H1 (cell line): ENCODE results near the gene RCOR2. TPM values are rescaled to one million over a fixed set of nuclear protein-coding genes. Genes with fewer than 3 reads are reported as not detected.

Experiments used
- CTCF ChIA-PET: fragments of 300-600 bp; sonication (Branson Sonifier 250); formaldehyde crosslinking; loops from one replicate; lab custom pipeline; 2021; ENCODE audit not compliant: partially characterized antibody; lab: Charles Lee
- POLR2A ChIA-PET: fragments of 300-600 bp; sonication (Branson Sonifier 250); formaldehyde crosslinking; loops from one replicate; lab custom pipeline; 2021; ENCODE audit warnings: inconsistent platforms; ENCODE audit not compliant: partially characterized antibody; lab: Charles Lee
- DNase-seq, 2 experiments: peaks; one replicate each; pipeline versions ENCODE4 v3.0.0 to v3.0.0-alpha.2; 2010 to 2022; ENCODE audit warnings: low spot score in 2 of 2, low read depth in 1 of 2, mixed read lengths in 1 of 2
- FAIRE-seq: peaks from 2 replicates; lab custom pipeline; 2011; peaks lifted over from hg19 to GRCh38; lab: Jason Lieb, UNC
- H2AFZ ChIP-seq: 2 replicates; pipeline ENCODE4 v1.8.1; 2012; ENCODE audit warnings: low read length, inconsistent platforms
- H2AK5ac ChIP-seq: 2 replicates; pipeline ENCODE4 v1.6.1; 2013; ENCODE audit warnings: low read depth, low read length
- H2BK120ac ChIP-seq: replicated peaks from 2 replicates; pipeline ENCODE3; 2013; ENCODE audit warnings: low read depth, low read length, inconsistent platforms
- H2BK12ac ChIP-seq: 2 replicates; pipeline ENCODE4 v1.6.1; 2013; ENCODE audit warnings: low read depth, low read length
- H2BK15ac ChIP-seq: 2 replicates; pipeline ENCODE4 v1.6.1; 2013; ENCODE audit warnings: low read length
- H2BK20ac ChIP-seq: 2 replicates; pipeline ENCODE4 v1.6.1; 2013; ENCODE audit warnings: low read length
- H2BK5ac ChIP-seq: 2 replicates; pipeline ENCODE4 v1.6.1; 2013; ENCODE audit warnings: low read depth, low read length
- H3K14ac ChIP-seq: 2 replicates; pipeline ENCODE4 v1.6.1; 2013; ENCODE audit warnings: inconsistent platforms; ENCODE audit not compliant: insufficient read length
- H3K18ac ChIP-seq: 2 replicates; pipeline ENCODE4 v1.6.1; 2013; ENCODE audit warnings: low read length; ENCODE audit errors: extremely low read depth
- H3K23ac ChIP-seq: 2 replicates; pipeline ENCODE4 v1.6.1; 2013; ENCODE audit warnings: inconsistent platforms; ENCODE audit not compliant: insufficient read length
- H3K23me2 ChIP-seq: 2 replicates; pipeline ENCODE4 v1.6.1; 2013; ENCODE audit warnings: low read depth, low read length
- H3K27ac ChIP-seq: 2 replicates; pipeline ENCODE4 v1.6.1; 2011; ENCODE audit warnings: low read depth, low read length, inconsistent platforms
- H3K27me3 ChIP-seq, 4 experiments: replicated peaks in 1 of 4; 1 replicate in 1 of 4; 2 replicates in 3 of 4; pipeline versions ENCODE4 v1.6.1 to v1.8.1; 2011 to 2013; ENCODE audit warnings: low read length in 3 of 4, mild to moderate bottlenecking in 3 of 4, inconsistent platforms in 2 of 4, mixed read lengths in 2 of 4, moderate library complexity in 1 of 4; ENCODE audit not compliant: control insufficient read depth in 3 of 4, insufficient read depth in 3 of 4; ENCODE audit errors: extremely low read depth in 1 of 4
- H3K36me3 ChIP-seq, 4 experiments: 2 replicates each; pipeline versions ENCODE4 v1.6.1 to v1.8.1; 2011 to 2013; ENCODE audit warnings: mild to moderate bottlenecking in 4 of 4, low read length in 3 of 4, moderate library complexity in 2 of 4, control low read depth in 1 of 4, inconsistent platforms in 1 of 4; ENCODE audit not compliant: insufficient read depth in 4 of 4, control insufficient read depth in 2 of 4
- H3K4ac ChIP-seq: replicated peaks from 2 replicates; pipeline ENCODE3; 2013; ENCODE audit warnings: low read length, low read depth, mixed read lengths, inconsistent platforms; ENCODE audit not compliant: insufficient read length
- H3K4me1 ChIP-seq, 4 experiments: replicated peaks in 1 of 4; 1 replicate in 1 of 4; 2 replicates in 3 of 4; pipeline versions ENCODE4 v1.6.1 to v1.8.1; 2011 to 2013; ENCODE audit warnings: low read length in 3 of 4, inconsistent platforms in 2 of 4, mixed read lengths in 1 of 4; ENCODE audit not compliant: insufficient read depth in 4 of 4, control insufficient read depth in 3 of 4
- H3K4me2 ChIP-seq, 2 experiments: 2 replicates each; pipeline versions ENCODE4 v1.6.1 to v1.8.1; 2011 to 2013; ENCODE audit warnings: low read depth in 2 of 2, low read length in 2 of 2, control low read depth in 1 of 2, inconsistent platforms in 1 of 2, mild to moderate bottlenecking in 1 of 2; ENCODE audit not compliant: insufficient read depth in 1 of 2
- H3K4me3 ChIP-seq, 4 experiments: fragments of 200-600, 300-600 bp in 1 of 4; sonication (generic), shearing (Covaris generic), sonication (Bioruptor Twin) in 1 of 4; 2 replicates each; pipeline versions ENCODE4 v1.5.1 to v1.8.1; 2011 to 2016; ENCODE audit warnings: low read length in 4 of 4, low read depth in 3 of 4, control low read depth in 2 of 4, inconsistent platforms in 2 of 4, mild to moderate bottlenecking in 2 of 4, mixed read lengths in 1 of 4, moderate library complexity in 1 of 4; ENCODE audit not compliant: insufficient read depth in 2 of 4; ENCODE audit errors: extremely low read depth in 1 of 4
- H3K56ac ChIP-seq: replicated peaks from 2 replicates; pipeline ENCODE3; 2013; ENCODE audit warnings: low read depth, mild to moderate bottlenecking, mixed read lengths, low read length, inconsistent platforms; ENCODE audit not compliant: insufficient read length
- H3K79me1 ChIP-seq: 2 replicates; pipeline ENCODE4 v1.6.1; 2013; ENCODE audit warnings: low read depth, low read length, control low read depth
- H3K79me2 ChIP-seq, 2 experiments: 2 replicates each; pipeline versions ENCODE4 v1.6.1 to v1.8.1; 2012 to 2013; ENCODE audit warnings: low read length in 2 of 2, mild to moderate bottlenecking in 2 of 2, inconsistent platforms in 1 of 2; ENCODE audit not compliant: insufficient read depth in 2 of 2, control insufficient read depth in 1 of 2
- H3K9ac ChIP-seq, 4 experiments: replicated peaks in 1 of 4; 1 replicate in 1 of 4; 2 replicates in 3 of 4; pipeline versions ENCODE4 v1.6.1 to v1.8.1; 2011 to 2013; ENCODE audit warnings: low read depth in 3 of 4, low read length in 3 of 4, control low read depth in 2 of 4, mild to moderate bottlenecking in 2 of 4, moderate library complexity in 2 of 4, inconsistent platforms in 1 of 4; ENCODE audit errors: extremely low read depth in 1 of 4
- H3K9me3 ChIP-seq, 2 experiments: 2 replicates each; pipeline versions ENCODE4 v1.6.1 to v1.8.1; 2012 to 2013; ENCODE audit warnings: mild to moderate bottlenecking in 2 of 2, moderate library complexity in 2 of 2, control low read depth in 1 of 2, inconsistent platforms in 1 of 2, low read depth in 1 of 2, low read length in 1 of 2, mixed read lengths in 1 of 2; ENCODE audit not compliant: insufficient read depth in 2 of 2
- H4K20me1 ChIP-seq, 2 experiments: replicated peaks in 1 of 2; 2 replicates each; pipeline versions ENCODE3 to v1.8.1; 2011 to 2013; ENCODE audit warnings: inconsistent platforms in 2 of 2, low read length in 2 of 2, mild to moderate bottlenecking in 1 of 2; ENCODE audit not compliant: insufficient read depth in 2 of 2, control insufficient read depth in 1 of 2
- H4K5ac ChIP-seq: 2 replicates; pipeline ENCODE4 v1.6.1; 2013; ENCODE audit warnings: low read length, low read depth, mixed read lengths, inconsistent platforms; ENCODE audit not compliant: insufficient read length
- H4K8ac ChIP-seq: 2 replicates; pipeline ENCODE4 v1.8.0; 2013; ENCODE audit warnings: mild to moderate bottlenecking, moderate library complexity, low read length, inconsistent platforms; ENCODE audit not compliant: insufficient read depth; ENCODE audit errors: extremely low read depth
- H4K91ac ChIP-seq: replicated peaks from 2 replicates; pipeline ENCODE3; 2013; ENCODE audit warnings: low read length, mixed read lengths, inconsistent platforms; ENCODE audit not compliant: insufficient read length
- GABPA ChIP-seq: IDR thresholded peaks from 2 replicates; pipeline ENCODE4 v1.6.1; 2011; ENCODE audit warnings: mild to moderate bottlenecking, low read length, moderate library complexity, borderline replicate concordance; ENCODE audit not compliant: insufficient read depth
- TAF1 ChIP-seq: IDR thresholded peaks from 2 replicates; pipeline ENCODE4 v1.6.1; 2011; ENCODE audit warnings: mild to moderate bottlenecking, low read depth, low read length
- YY1 ChIP-seq: IDR thresholded peaks from 2 replicates; pipeline ENCODE4 v1.6.1; 2011; ENCODE audit warnings: low read depth, mild to moderate bottlenecking, low read length
- ZNF274 ChIP-seq: IDR thresholded peaks from 2 replicates; pipeline ENCODE4 v1.7.0; 2012; ENCODE audit warnings: low read length, borderline replicate concordance; ENCODE audit errors: extremely low read depth
- WGBS, 2 experiments: shearing (Covaris generic) in 1 of 2; methylation state at CpG; one replicate each; pipeline versions ENCODE4 v1.1.6 to v1.1.7; 2013 to 2015; ENCODE audit warnings: low lambda C conversion rate in 2 of 2, mixed read lengths in 2 of 2, inconsistent platforms in 1 of 2, low coverage in 1 of 2, missing lambda C conversion rate in 1 of 2; ENCODE audit not compliant: insufficient replicate concordance in 2 of 2, insufficient coverage in 1 of 2, insufficient read length in 1 of 2; ENCODE audit errors: extremely low coverage in 1 of 2, missing lambda C conversion rate in 1 of 2; 5-methylcytosine and 5-hydroxymethylcytosine counted together
- polyA plus RNA-seq, 7 experiments: library from polyadenylated mRNA; depleted of rRNA in 3 of 7; stranded (reverse) in 5 of 7; unstranded in 2 of 7; fragments of >200 nt in 5 of 7; fragments of 200-250 nt in 2 of 7; gene quantifications; 1 replicate in 5 of 7; 2 replicates in 1 of 7; 4 replicates in 1 of 7; pipeline versions ENCODE4 v1.2.1 to v1.2.3, GENCODE V29; 2011 to 2013; ENCODE audit warnings: missing spikeins in 2 of 7, mixed read lengths in 2 of 7
- total RNA-seq: library from RNA; stranded (reverse); fragmentation: NEBNext Ultra II Directional; extraction: Animal tissue kit (Norgen Biotek cat#: 25700); gene quantifications from 2 replicates; pipeline ENCODE4 v1.2.1, GENCODE V29; 2021
- TF ChIP-seq, protein P1 (sequence below), 3 experiments: IDR thresholded peaks; 1 replicate in 2 of 3; 2 replicates in 1 of 3; pipeline versions ENCODE4 v1.5.1 to v1.6.1; 2011; ENCODE audit warnings: low read length in 3 of 3, mild to moderate bottlenecking in 3 of 3, inconsistent platforms in 2 of 3, low read depth in 1 of 3, moderate library complexity in 1 of 3; ENCODE audit not compliant: insufficient read depth in 1 of 3; ENCODE audit errors: control extremely low read depth in 1 of 3
- TF ChIP-seq, protein P2 (sequence below): IDR thresholded peaks from 2 replicates; pipeline ENCODE4 v1.6.1; 2012; ENCODE audit warnings: inconsistent platforms

Gene RCOR2
- total and polyA plus RNA-seq, 2 of the 8 experiments (the other 6 are each of a cell fraction or from before 2014, with no cell fraction given) = 54.6 to 78.0 TPM

DNA sequence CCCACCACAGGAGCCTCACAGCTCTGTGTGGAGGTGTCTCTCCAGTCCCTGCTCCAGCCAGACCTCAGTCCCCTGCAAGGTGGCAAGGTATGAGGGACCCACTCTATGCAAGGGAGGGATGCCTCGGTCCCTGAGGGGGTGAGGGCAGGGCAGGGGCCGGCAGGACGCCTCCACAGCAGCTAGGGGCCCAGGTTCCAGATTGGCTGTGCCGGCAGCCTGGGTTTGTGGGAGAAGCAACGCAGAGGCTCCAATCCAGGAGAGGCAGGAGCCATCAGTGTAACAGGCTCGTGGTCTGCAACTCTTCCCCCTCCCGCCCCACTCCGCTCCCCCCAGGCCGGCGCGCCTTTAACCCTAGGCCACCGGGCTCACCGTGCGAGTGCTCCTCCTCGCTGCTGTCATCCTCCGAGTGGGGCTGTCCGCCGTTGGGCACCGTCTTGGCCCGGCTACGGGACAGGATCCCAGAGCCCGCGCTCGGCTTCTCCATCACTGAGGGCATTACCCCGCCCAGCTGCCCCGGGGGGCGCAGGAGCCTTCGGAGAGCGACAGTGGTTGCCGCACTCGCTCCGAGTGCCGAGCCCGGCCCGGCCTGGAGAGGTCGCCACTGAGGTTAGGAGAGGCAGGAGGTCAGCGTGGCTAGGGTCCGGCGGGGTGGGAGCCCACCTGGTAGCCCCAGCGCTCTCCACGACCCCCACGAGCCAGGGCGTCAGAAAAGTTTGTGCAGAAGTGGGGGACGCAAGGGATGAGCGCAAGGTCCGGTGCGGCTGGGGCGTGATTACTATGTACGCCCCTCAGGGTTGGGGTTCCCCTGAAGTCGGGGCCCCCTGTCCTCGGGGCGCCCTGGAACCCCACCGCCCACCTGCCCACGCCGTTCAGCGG, 765 bp downstream of the RCOR2 start:
- H3K23ac ChIP-seq = no peak overlapping the region
- H2AFZ ChIP-seq = no peak overlapping the region
- H2BK15ac ChIP-seq = peak overlapping the region; percentile 72; the same call in 1 of the 2 replicates
- peak overlapping the region; percentile 93 for H4K5ac ChIP-seq
- peaks cover under 1 to 37% (median 31%) of the 10 kb centered on the region in 4 experiments for H3K4me1 ChIP-seq
- H2BK5ac ChIP-seq = peak overlapping the region; percentile 91; the same call in 1 of the 2 replicates
- DNase-seq (peak in 1 of 2 experiments; percentile 99), FAIRE-seq (no peak)
- no peak overlapping the region for H2BK20ac ChIP-seq
- H3K23me2 ChIP-seq = peaks cover 31% of the 10 kb centered on the region
- peak overlapping the region; percentile 31 for H2BK120ac ChIP-seq
- 2% methylated on average over 40 of the region's 56 CpGs; no CpG with 5 or more reads in 1 of the 2 experiments for WGBS, 2 experiments
- peak overlapping the region; percentile 86; the same call in 1 of the 2 replicates for H3K27ac ChIP-seq
- H3K36me3 ChIP-seq = peaks cover 10 to 34% (median 19%) of the 10 kb centered on the region in 4 experiments; a peak in 7 of 8 replicates
- peak overlapping the region; percentile 89 to 99 for H3K4me2 ChIP-seq
- CTCF ChIA-PET = interaction anchor here (0.6 to 4.5 kb wide), 20 partner anchors 9 to 352 kb away, joined by 3 to 39 read pairs (median 4); no protein-coding TSS in a partner anchor
- peak overlapping the region; percentile 67 to 95 (median 89) for H3K4me3 ChIP-seq
- H3K14ac ChIP-seq = peak overlapping the region; percentile 18
- H3K18ac ChIP-seq = peak overlapping the region; percentile 97
- peak overlapping the region; percentile 93 for H4K8ac ChIP-seq
- peak overlapping the region; percentile 80 for H3K56ac ChIP-seq
- H3K4ac ChIP-seq = peak overlapping the region; percentile 36
- no peak overlapping the region; the same call in 1 of the 2 replicates for H2BK12ac ChIP-seq
- POLR2A ChIA-PET = interaction anchor here (0.8 to 10.7 kb wide), 15 partner anchors 7 to 150 kb away, joined by 3 to 173 read pairs (median 5); partner anchors contain the start of genes NAA40 and ZFTA
- no peak overlapping the region; the same call in 1 of the 2 replicates for H2AK5ac ChIP-seq
- H4K20me1 ChIP-seq = peaks cover 12 to 17% of the 10 kb centered on the region in 2 experiments
- H3K79me2 ChIP-seq = peaks cover 3 to 29% of the 10 kb centered on the region in 2 experiments; a peak in 3 of 4 replicates
- peak overlapping the region; percentile 98 for H4K91ac ChIP-seq
- peaks cover 9% of the 10 kb centered on the region for H3K79me1 ChIP-seq
- H3K9me3 ChIP-seq = no peaks in the 10 kb centered on the region
- no peaks in the 10 kb centered on the region for H3K27me3 ChIP-seq
- peak overlapping the region; percentile 53 to 85 (median 74) for H3K9ac ChIP-seq
- 0 out of 2 replicates have a peak, but pooled peaks have one; percentile 38 for TF ChIP-seq YY1
- no peak for TF ChIP-seq GABPA
- no peak for TF ChIP-seq ZNF274
- TF ChIP-seq, protein P1, sequence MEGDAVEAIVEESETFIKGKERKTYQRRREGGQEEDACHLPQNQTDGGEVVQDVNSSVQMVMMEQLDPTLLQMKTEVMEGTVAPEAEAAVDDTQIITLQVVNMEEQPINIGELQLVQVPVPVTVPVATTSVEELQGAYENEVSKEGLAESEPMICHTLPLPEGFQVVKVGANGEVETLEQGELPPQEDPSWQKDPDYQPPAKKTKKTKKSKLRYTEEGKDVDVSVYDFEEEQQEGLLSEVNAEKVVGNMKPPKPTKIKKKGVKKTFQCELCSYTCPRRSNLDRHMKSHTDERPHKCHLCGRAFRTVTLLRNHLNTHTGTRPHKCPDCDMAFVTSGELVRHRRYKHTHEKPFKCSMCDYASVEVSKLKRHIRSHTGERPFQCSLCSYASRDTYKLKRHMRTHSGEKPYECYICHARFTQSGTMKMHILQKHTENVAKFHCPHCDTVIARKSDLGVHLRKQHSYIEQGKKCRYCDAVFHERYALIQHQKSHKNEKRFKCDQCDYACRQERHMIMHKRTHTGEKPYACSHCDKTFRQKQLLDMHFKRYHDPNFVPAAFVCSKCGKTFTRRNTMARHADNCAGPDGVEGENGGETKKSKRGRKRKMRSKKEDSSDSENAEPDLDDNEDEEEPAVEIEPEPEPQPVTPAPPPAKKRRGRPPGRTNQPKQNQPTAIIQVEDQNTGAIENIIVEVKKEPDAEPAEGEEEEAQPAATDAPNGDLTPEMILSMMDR (IDR thresholded peaks at IDR 0.05; ENCODE audit: control extremely low read depth in 1 of 3, insufficient read depth in 1 of 3, low read depth in 1 of 3, low read length in 3 of 3) = peak in 2 of 3 experiments; percentile 79 to 87; a peak in 3 of 4 replicates
- TF ChIP-seq, protein P2, sequence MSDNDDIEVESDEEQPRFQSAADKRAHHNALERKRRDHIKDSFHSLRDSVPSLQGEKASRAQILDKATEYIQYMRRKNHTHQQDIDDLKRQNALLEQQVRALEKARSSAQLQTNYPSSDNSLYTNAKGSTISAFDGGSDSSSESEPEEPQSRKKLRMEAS = peak; percentile 73
- TF ChIP-seq TAF1 = no peak
